Activated CD4-positive, alpha-beta T cell treated with anti-CD3 and anti-CD28 coated beads, Interleukin-10, Interleukin-2, amounts not matched to agents 100 ng/mL and 50 ng/mL, durations not matched to agents 16 hours and 8 hours (primary cell): ENCODE measurements around the gene ADH1A.
"Not testable (repeated sequence)": the region's sequence is repeated elsewhere in the genome, so short reads cannot be mapped to it uniquely, and the experiment has no call there.

ENCODE experiments used
- DNase-seq: peaks from one replicate; pipeline ENCODE4 v3.0.0-alpha.2; 2020

Gene ADH1A

DNA sequence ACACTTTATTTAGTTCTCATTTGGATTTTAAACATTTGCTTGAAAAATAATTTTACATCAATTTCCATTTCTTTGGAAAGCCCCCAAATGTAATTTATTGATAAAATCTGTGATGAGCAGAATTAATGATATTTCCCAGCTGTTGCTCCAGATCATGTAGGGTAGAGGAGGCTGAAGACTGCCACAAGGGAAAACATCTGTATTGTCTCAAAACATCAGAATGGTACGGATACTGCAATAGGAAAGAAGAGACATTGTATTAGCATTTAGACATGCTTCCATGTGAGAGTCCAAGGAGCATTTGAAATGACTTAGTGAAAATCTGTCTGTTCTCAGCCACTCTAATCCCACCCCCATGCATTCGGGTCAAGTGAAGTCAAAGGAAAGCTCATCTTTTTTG is 14.4 kb downstream of the ADH1A start:
- no peak for DNase-seq

DNA sequence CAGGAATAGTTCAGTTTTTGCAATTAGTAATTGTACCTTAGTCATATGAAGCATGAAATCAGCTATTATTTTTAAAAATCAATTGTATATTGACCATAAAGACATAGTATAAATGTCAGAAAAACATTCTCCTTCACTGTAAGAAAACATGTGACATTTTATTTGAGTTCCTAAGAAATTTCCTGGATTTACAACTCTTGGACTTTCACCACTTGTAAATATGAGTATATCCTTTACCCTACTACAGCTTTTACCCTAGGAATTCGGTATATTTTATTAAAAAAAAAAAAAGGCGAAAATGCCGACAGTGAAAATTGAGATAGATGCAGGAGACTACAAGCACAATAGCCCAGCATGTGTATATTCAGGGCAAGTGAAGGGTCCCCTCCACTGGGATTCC is 14.9 kb downstream of the ADH1A start:
- DNase-seq: no peak

- no peak for DNase-seq
These were observed 15.7 kb downstream of the ADH1A start for GRCh38 chr4:99275050-99275449.

DNA sequence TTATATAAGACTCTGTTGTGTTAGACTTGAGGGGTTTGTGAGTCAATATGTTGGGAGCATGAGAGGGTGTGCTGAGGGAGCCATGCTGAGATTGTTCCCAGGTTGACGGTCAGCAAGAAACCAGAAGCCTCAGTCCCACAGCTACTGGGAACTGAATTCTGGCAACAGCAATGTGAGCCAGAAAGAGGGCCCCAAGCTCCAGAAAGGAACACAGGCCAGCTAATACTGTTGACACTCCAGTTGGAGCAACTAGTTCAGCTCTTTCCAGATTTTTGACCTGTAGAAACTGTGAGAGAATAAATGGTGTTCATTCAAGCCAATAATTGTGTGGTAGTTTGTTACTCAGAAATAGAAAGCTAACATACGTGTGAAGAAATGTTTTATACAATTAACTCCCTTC is 17.1 kb downstream of the ADH1A start:
- no peak for DNase-seq

GRCh38 chr4:99264927-99265326 is 25.9 kb downstream of the ADH1A start:
- no peak for DNase-seq

- no peak for DNase-seq
These were observed 38.0 kb downstream of the ADH1A start for GRCh38 chr4:99252746-99253145.

DNA sequence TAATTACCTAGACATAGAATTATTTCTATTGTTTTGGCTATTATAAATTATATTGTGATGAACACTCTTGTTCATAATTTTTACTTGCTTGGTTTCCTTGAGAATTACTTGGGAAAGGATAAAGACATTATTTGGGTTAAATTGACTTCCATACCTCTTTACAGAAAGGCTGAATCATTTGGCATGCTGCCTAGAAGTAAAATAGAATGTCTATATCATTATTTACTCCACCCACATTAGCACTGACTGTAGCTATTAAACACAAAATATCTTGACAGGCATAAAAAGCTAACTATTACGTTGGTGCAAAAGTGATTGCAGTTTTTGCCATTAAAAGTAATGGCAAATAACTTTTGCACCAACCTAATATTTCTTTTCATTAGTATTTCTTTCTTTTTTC is 42.1 kb downstream of the ADH1A start:
- no peak for DNase-seq

GRCh38 chr4:99235955-99236354 is 54.8 kb downstream of the ADH1A start:
- no peak for DNase-seq

GRCh38 chr4:99234331-99235010 is 56.3 kb downstream of the ADH1A start:
- DNase-seq: no peak

GRCh38 chr4:99233397-99233796 is 57.4 kb downstream of the ADH1A start:
- not testable (repeated sequence) for DNase-seq

- DNase-seq: not testable (repeated sequence)
These were observed 62.1 kb downstream of the ADH1A start for GRCh38 chr4:99228706-99229105.

DNA sequence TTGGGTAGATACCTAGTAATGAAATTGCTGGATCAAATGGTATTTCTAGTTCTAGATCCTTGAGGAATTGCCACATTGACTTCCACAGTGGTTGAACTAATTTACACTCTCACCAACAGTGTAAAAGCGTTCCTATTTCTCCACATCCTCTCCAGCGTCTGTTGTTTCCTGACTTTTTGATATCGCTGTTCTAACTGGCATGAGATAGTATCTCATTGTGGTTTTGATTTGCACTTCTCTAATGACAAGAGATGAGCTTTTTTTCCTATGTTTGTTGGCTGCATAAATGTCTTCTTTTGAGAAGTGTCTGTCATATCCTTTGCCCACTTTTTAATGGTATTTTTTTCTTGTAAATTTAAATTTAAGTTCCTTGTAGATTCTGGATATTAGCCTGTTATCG is 63.1 kb downstream of the ADH1A start:
- not testable (repeated sequence) for DNase-seq
